Adrenal gland (tissue), 5 donors: ENCODE results near the gene CLDN5.

Source experiments
- CTCF ChIP-seq, 6 experiments: fragments of 450-650 bp in 4 of 6; fragments of 200-600 bp in 2 of 6; sonication (generic) in 1 of 6; IDR thresholded peaks; 1 replicate in 5 of 6; 2 replicates in 1 of 6; pipeline versions ENCODE4 v1.5.1 to v1.8.0; 2016 to 2021; ENCODE audit warnings: antibody characterized with exemption in 6 of 6, mild to moderate bottlenecking in 2 of 6, moderate library complexity in 1 of 6
- POLR2A ChIP-seq, 2 donors: fragments of 450-650 bp; IDR thresholded peaks; one replicate each; pipeline ENCODE4 v1.6.1; 2017; ENCODE audit warnings: antibody characterized with exemption in 2 of 2, mild to moderate bottlenecking in 2 of 2, moderate library complexity in 1 of 2
- donor health status: DM: no; HTN: no; CAD: no.

GRCh38 chr22:19496324-19496630 is 27.9 kb downstream of the CLDN5 start:
- TF ChIP-seq CTCF (IDR thresholded peaks at IDR 0.05) (no peak), POLR2A (IDR thresholded peaks at IDR 0.05) (no peak)
